Measurements from ENCODE around the gene GID8. TPM values are rescaled to one million over a fixed set of nuclear protein-coding genes. Genes with fewer than 3 reads are reported as not detected.

GID8 gene
- total and polyA plus RNA-seq, 2 of the 4 experiments (the other 2 are of a cell fraction): 21.5 to 33.9 TPM

DNA sequence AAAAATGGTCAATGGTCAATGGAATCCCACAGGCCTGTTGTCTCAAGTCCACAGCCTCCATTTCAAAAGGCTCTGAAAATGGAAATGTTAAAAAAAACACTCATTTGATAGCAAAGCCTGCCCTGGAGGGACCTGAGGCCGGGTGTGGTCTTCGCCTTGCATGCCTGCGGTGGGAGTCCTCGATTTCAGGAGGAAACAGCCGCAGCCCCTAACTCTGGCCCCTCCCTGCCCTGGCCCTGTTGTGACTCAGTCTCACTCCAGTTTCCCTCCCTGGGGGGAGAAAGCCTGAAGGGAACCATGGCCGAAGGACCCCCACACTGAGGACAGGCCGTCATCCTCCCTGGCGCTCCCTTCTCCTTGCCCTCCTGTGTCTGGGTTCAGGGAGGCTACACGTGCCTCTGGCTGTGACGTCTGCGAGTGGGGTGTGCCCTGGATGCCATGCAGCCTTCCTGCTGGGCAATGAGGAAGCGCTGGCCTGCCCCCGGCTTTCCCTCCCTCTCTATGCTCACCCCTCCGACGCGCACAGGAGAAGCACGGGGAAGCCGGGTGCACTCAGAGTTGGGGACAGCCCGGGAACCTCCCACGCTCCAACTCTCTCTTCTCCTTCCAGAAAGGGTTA lies 59.6 kb downstream of the GID8 start:
- H3K14ac ChIP-seq (replicated peaks; ENCODE audit: low read depth, low read length): no peak overlapping the region
- TF ChIP-seq, protein P1, sequence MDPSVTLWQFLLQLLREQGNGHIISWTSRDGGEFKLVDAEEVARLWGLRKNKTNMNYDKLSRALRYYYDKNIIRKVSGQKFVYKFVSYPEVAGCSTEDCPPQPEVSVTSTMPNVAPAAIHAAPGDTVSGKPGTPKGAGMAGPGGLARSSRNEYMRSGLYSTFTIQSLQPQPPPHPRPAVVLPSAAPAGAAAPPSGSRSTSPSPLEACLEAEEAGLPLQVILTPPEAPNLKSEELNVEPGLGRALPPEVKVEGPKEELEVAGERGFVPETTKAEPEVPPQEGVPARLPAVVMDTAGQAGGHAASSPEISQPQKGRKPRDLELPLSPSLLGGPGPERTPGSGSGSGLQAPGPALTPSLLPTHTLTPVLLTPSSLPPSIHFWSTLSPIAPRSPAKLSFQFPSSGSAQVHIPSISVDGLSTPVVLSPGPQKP (IDR thresholded peaks at IDR 0.05; ENCODE audit: borderline replicate concordance, low read depth, low read length): no peak
- TF ChIP-seq, protein P2, sequence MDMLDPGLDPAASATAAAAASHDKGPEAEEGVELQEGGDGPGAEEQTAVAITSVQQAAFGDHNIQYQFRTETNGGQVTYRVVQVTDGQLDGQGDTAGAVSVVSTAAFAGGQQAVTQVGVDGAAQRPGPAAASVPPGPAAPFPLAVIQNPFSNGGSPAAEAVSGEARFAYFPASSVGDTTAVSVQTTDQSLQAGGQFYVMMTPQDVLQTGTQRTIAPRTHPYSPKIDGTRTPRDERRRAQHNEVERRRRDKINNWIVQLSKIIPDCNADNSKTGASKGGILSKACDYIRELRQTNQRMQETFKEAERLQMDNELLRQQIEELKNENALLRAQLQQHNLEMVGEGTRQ (IDR thresholded peaks at IDR 0.05; ENCODE audit: low read depth, low read length): no peak
- TF ChIP-seq MAZ (IDR thresholded peaks at IDR 0.05; ENCODE audit: borderline replicate concordance, low read depth, low read length): no peak
- no peak for TF ChIP-seq RFX5 (IDR thresholded peaks at IDR 0.05; ENCODE audit: low read depth, low read length)
- TF ChIP-seq MXI1 (IDR thresholded peaks at IDR 0.05; ENCODE audit: borderline replicate concordance, low read depth, low read length): no peak
- TF ChIP-seq MAFK (IDR thresholded peaks at IDR 0.05; ENCODE audit: low read depth, low read length): no peak
- no peak for TF ChIP-seq RAD21 (IDR thresholded peaks at IDR 0.05; ENCODE audit: low read length)
- no peak for TF ChIP-seq BHLHE40 (IDR thresholded peaks at IDR 0.05; ENCODE audit: low read depth, low read length)
- TF ChIP-seq RCOR1 (IDR thresholded peaks at IDR 0.05; ENCODE audit: insufficient replicate concordance, low read length): no peak
- no peak for TF ChIP-seq FOS (IDR thresholded peaks at IDR 0.05; ENCODE audit: low read depth, low read length)
- no peak for TF ChIP-seq CEBPB (IDR thresholded peaks at IDR 0.05; ENCODE audit: low read depth, low read length)
- TF ChIP-seq, protein P3, sequence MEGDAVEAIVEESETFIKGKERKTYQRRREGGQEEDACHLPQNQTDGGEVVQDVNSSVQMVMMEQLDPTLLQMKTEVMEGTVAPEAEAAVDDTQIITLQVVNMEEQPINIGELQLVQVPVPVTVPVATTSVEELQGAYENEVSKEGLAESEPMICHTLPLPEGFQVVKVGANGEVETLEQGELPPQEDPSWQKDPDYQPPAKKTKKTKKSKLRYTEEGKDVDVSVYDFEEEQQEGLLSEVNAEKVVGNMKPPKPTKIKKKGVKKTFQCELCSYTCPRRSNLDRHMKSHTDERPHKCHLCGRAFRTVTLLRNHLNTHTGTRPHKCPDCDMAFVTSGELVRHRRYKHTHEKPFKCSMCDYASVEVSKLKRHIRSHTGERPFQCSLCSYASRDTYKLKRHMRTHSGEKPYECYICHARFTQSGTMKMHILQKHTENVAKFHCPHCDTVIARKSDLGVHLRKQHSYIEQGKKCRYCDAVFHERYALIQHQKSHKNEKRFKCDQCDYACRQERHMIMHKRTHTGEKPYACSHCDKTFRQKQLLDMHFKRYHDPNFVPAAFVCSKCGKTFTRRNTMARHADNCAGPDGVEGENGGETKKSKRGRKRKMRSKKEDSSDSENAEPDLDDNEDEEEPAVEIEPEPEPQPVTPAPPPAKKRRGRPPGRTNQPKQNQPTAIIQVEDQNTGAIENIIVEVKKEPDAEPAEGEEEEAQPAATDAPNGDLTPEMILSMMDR (conservative IDR thresholded peaks at IDR 0.05; ENCODE audit: low read depth, low read length): no peak
- TF ChIP-seq POLR2A (IDR thresholded peaks at IDR 0.05; ENCODE audit: low read depth, low read length): no peak
- TF ChIP-seq NFE2L2 (IDR thresholded peaks at IDR 0.05; ENCODE audit: low read depth, low read length): no peak
- no peak for TF ChIP-seq CHD1 (IDR thresholded peaks at IDR 0.05; ENCODE audit: low read depth, low read length)
- no peak for TF ChIP-seq SMC3 (IDR thresholded peaks at IDR 0.05; ENCODE audit: low read depth, low read length)
- dilution Hi-C loops (cut with HindIII; ENCODE audit: low sequenced_read_pairs, unreplicated experiment): no loop called here

More for the DNA sequence above, 59.6 kb downstream of the GID8 start:
- Histone ChIP-seq H3K23ac (ENCODE audit: low read depth, low read length) (no peak overlapping the region), H3K4me2 (ENCODE audit: low read depth, low read length) (no peak overlapping the region), H2BK15ac (ENCODE audit: low read depth, low read length) (no peak overlapping the region), H3K4me1 (ENCODE audit: control insufficient read depth, insufficient read depth, low read length) (no peaks in the 10 kb centered on the region), H2BK120ac (ENCODE audit: low read depth, low read length) (no peak overlapping the region), H3K9ac (ENCODE audit: low read depth, low read length) (no peak overlapping the region), H4K5ac (ENCODE audit: low read depth, low read length) (no peak overlapping the region), H3K36me3 (ENCODE audit: control insufficient read depth, insufficient read depth, low read length) (no peaks in the 10 kb centered on the region), H4K8ac (ENCODE audit: low read depth in 2 of 2, low read length in 2 of 2) (no peak overlapping the region), H3K27me3 (ENCODE audit: control insufficient read depth, insufficient read depth, low read length) (peaks cover 78% of the 10 kb centered on the region), H4K91ac (ENCODE audit: insufficient read depth, low read depth, low read length) (no peak overlapping the region), H2AK5ac (ENCODE audit: low read depth, low read length) (no peak overlapping the region), H2BK5ac (ENCODE audit: low read depth, low read length, poor library complexity, severe bottlenecking) (no peak overlapping the region), H4K20me1 (ENCODE audit: insufficient read depth, low read length) (peaks cover 3% of the 10 kb centered on the region; the same call in 1 of the 2 replicates), H2AFZ (replicated peaks; ENCODE audit: low read length, poor library complexity) (no peak overlapping the region), H3K9me1 (ENCODE audit: insufficient read depth, low read length) (no peaks in the 10 kb centered on the region), H3K56ac (ENCODE audit: extremely low read depth, insufficient read depth, low read length) (no peak overlapping the region), H3K9me3 (ENCODE audit: control insufficient read depth, insufficient read depth, low read length) (no peaks in the 10 kb centered on the region), H3K4ac (ENCODE audit: low read depth, low read length) (no peak overlapping the region), H3K79me1 (ENCODE audit: low read depth in 1 of 2, low read length in 2 of 2) (no peaks in the 10 kb centered on the region), H3K18ac (ENCODE audit: low read depth, low read length) (no peak overlapping the region), H2BK20ac (ENCODE audit: low read depth, low read length) (no peak overlapping the region), H3K4me3 (ENCODE audit: insufficient read depth, low read depth, low read length) (no peak overlapping the region), H2AK9ac (replicated peaks; ENCODE audit: low read depth, low read length, poor library complexity) (no peak overlapping the region), H3K27ac (ENCODE audit: insufficient read depth, low read length) (no peak overlapping the region)
- intact Hi-C loops (cut with micrococcal nuclease): no loop called here
- no TSS peak for BruUV-seq (replicated peaks)
- ATAC-seq (ENCODE audit: low read depth) (no peak), DNase-seq (no peak)
- ChIA-PET CTCF (no interaction called here), POLR2A (ENCODE audit: unreplicated experiment) (no interaction called here)
- in situ Hi-C loops (cut with MboI; ENCODE audit: low sequenced_read_pairs): no loop called here
- WGBS, 2 experiments (ENCODE audit: extremely low coverage in 2 of 2, insufficient read length in 1 of 2): no CpG with 5 or more reads among the region's 20 CpGs

All from IMR-90 (cell line).